Hippocampal formation (tissue), 2 donors: ENCODE results near the gene SEC22B.
"Not testable (repeated sequence)": the region's sequence is repeated elsewhere in the genome, so short reads cannot be mapped to it uniquely, and the experiment has no call there.

Source experiments
- DNase-seq, 2 donors: peaks; one replicate each; lab custom pipeline; 2025; lab: John Stamatoyannopoulos, UW

SEC22B gene

GRCh38 chr1:120176092-120176855 lies at the start of gene SEC22B:
SEC22B (minus strand) TSS chr1:120176520; CDS start chr1:120176381, 139 bp downstream.
- peak; percentile 77 to 93 for DNase-seq

GRCh38 chr1:120217933-120218332 lies 41.6 kb upstream of the SEC22B start:
- DNase-seq, result not testable (repeated sequence)

GRCh38 chr1:120217175-120217929 lies 41.0 kb upstream of the SEC22B start:
- DNase-seq, result not testable (repeated sequence)

GRCh38 chr1:120213606-120214005 lies 37.3 kb upstream of the SEC22B start:
- not testable (repeated sequence) for DNase-seq

GRCh38 chr1:120210754-120211153 lies 34.4 kb upstream of the SEC22B start:
- not testable (repeated sequence) for DNase-seq

GRCh38 chr1:120196863-120197775 lies 20.8 kb upstream of the SEC22B start:
- not testable (repeated sequence) for DNase-seq

GRCh38 chr1:120188626-120189025 lies 12.3 kb upstream of the SEC22B start:
- not testable (repeated sequence) for DNase-seq

GRCh38 chr1:120182176-120182707 lies 5.9 kb upstream of the SEC22B start:
- not testable (repeated sequence) for DNase-seq

GRCh38 chr1:120179811-120180690 lies 3.7 kb upstream of the SEC22B start:
- not testable (repeated sequence) for DNase-seq

- no peak for DNase-seq
These were observed 2.8 kb upstream of the SEC22B start for GRCh38 chr1:120178799-120179756.

GRCh38 chr1:120178058-120178457 lies 1.7 kb upstream of the SEC22B start:
- not testable (repeated sequence) for DNase-seq

- not testable (repeated sequence) for DNase-seq
These were observed 632 bp downstream of the SEC22B start for GRCh38 chr1:120175688-120176087.

GRCh38 chr1:120164761-120165160 lies 11.6 kb downstream of the SEC22B start:
- not testable (repeated sequence) for DNase-seq

GRCh38 chr1:120162015-120162414 lies 14.3 kb downstream of the SEC22B start:
- not testable (repeated sequence) for DNase-seq

GRCh38 chr1:120158495-120158894 lies 17.8 kb downstream of the SEC22B start:
- DNase-seq, result not testable (repeated sequence)

- not testable (repeated sequence) for DNase-seq
These were observed 18.2 kb downstream of the SEC22B start for GRCh38 chr1:120158086-120158485.

GRCh38 chr1:120150138-120150822 lies 26.0 kb downstream of the SEC22B start:
- not testable (repeated sequence) for DNase-seq

GRCh38 chr1:120149420-120150059 lies 26.8 kb downstream of the SEC22B start:
- not testable (repeated sequence) for DNase-seq
